ENCODE results near the gene AOPEP.

GRCh38 chr9:94798708-94799107 is 72.2 kb downstream of the AOPEP start:
- no peak for TF ChIP-seq SP2 (IDR thresholded peaks at IDR 0.05; ENCODE audit: extremely low read depth, low read depth, low read length, poor library complexity, severe bottlenecking)
- TF ChIP-seq SNAPC5 (CRISPR knock-in tag; IDR thresholded peaks at IDR 0.05) = no peak
- no peak for TF ChIP-seq TEAD4 (IDR thresholded peaks at IDR 0.05; ENCODE audit: low read length)
- no peak for TF ChIP-seq TEAD4 (CRISPR knock-in tag; IDR thresholded peaks at IDR 0.05; ENCODE audit: borderline replicate concordance)
- no peak for TF ChIP-seq KLF16 (IDR thresholded peaks at IDR 0.05)
- TF ChIP-seq SP1 (CRISPR knock-in tag; IDR thresholded peaks at IDR 0.05) = no peak
- no peak for TF ChIP-seq ZNF551 (CRISPR knock-in tag; IDR thresholded peaks at IDR 0.05)
- no peak for TF ChIP-seq SIN3A (IDR thresholded peaks at IDR 0.05; ENCODE audit: borderline replicate concordance in 2 of 2, control insufficient read depth in 1 of 2, low read depth in 2 of 2, low read length in 2 of 2)

Measured in K562 (cell line).